GM21576 (cell line): Measurements from ENCODE around the gene ARHGAP21.
A peak's percentile ranks its signal among the peaks of the same experiment; 100 is the strongest.
"Not testable (repeated sequence)": the region's sequence is repeated elsewhere in the genome, so short reads cannot be mapped to it uniquely, and the experiment has no call there.

Source experiments
- ATAC-seq: cut with Tn5 transposase; IDR thresholded peaks from one replicate; pipeline ENCODE4 v1.9.1; 2021; ENCODE audit warnings: mild to moderate bottlenecking, moderate library complexity; ENCODE audit not compliant: unreplicated experiment

Gene ARHGAP21

DNA sequence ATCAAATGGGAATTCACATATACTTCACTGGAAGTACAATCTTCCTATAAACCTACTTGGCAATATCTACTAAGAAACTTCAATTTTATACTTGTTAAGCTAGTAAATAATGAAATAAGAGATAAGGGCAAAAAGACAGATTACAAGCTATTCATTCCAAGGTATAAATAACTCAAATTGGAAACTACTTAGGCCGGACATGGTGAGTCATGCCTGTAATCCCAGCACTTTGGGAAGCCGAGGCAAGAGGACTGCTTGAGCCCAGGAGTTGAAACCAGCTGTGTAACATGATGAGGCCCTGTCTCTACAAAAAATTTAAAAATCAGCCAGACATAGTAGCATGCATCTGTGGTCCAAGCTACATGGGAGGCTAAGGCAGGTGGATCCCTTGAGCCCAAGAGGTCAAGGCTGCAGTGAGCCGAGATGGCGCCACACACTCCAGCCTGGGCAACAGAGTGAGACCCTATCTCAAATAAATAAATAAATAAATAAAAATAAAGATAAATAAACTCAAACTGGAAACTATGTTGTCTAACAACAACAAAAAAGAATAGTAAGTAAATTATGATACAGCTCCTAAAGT, 37.6 kb downstream of the ARHGAP21 start:
- no peak for ATAC-seq

DNA sequence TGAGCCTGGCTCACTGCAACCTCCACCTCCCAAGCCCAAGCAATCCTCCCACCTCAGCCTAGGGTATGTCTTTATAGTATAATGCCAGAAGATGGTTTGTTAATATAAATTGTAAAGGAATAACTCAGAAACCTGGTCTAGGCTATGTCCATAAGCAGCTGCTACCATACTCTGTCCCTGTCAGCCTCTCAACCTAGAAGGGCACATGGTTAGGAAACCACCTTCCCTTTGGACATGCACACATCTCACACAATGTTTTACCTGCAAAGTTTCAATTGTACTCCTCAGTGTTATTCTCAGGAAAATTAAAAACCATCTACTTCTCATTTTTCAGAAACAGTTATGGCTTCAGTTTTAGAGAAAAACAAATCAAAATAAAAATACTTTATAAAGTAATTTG, 40.1 kb downstream of the ARHGAP21 start:
- ATAC-seq = no peak

DNA sequence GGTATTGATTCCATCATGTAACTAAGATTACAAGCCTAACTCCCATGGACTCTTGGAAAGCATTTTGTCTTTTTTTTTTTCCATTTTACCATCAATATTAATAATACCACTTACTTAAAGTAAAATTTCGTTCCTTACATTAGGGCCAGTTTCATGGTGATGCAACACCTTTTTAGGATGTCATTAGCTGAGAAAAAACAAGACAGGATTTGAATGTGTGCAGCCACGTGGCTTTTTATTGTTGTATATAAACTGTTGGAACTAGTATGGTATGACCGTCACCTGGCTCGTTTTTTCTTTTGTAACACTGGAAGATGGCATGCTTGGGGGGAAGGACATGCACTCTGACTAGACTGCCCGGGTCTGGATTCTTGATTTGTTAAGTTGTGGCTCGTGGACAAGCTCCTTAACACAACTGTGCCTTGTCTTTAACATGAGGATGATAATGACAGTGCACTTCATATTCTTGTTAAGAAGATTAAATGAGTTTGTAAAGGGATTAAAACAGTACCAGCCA, 42.1 kb downstream of the ARHGAP21 start:
- no peak for ATAC-seq

DNA sequence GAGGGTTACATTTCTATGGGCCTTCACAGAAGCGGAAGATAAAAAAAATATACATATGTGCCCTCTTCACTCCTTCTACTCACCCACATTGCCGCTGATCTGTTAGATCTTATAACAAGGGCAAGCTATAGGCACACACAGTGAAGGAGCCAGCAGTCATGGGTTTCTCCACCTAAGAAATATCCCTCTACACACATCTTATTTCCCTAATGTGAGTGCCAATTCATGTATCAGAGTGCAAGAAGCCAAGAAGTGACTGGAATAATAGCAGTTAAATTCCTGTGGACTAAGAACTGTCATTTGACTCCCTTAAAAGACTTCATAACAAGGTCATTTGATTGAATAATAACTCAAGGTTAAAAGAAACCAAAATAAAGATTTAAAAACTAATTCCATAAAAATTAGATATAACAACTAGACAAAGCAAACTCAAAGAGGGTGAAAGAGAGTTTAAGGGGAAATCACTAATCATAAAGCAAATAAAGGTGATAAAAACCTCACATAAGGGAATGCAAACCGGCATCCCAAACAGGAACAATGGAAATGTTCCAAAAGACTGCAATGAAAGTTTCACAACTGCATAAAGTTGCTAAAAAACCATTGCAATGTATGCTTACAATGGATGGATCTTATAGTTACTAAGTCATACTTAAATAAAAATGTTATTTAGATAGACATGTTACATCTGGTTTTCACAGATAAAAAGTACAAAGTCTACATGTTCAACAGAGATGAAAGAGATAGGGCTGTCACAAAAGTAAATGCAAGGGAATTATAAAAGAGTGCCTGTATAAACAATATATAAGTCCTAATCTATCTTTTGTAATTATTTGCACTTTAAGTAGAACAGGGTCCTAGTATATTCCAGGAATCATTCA, 42.8 kb downstream of the ARHGAP21 start:
- ATAC-seq = no peak

DNA sequence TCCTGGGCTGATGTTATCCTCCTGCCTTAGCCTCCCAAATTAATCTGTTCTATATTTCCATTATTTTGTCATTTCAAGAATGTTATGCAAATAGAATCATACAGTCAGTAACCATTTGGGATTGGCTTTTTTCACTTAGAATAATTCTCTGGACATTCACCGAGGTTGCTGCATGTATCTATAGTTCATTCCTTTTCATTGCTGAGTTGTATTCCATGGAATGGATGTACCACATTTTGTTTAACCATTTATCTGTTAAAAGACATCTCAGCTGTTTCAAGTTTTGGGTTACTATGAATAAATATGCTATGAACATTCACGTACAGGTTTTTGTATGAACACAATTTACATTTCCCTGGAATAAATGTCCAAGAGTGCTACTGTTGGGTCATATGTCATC, 44.9 kb downstream of the ARHGAP21 start:
- ATAC-seq = no peak

DNA sequence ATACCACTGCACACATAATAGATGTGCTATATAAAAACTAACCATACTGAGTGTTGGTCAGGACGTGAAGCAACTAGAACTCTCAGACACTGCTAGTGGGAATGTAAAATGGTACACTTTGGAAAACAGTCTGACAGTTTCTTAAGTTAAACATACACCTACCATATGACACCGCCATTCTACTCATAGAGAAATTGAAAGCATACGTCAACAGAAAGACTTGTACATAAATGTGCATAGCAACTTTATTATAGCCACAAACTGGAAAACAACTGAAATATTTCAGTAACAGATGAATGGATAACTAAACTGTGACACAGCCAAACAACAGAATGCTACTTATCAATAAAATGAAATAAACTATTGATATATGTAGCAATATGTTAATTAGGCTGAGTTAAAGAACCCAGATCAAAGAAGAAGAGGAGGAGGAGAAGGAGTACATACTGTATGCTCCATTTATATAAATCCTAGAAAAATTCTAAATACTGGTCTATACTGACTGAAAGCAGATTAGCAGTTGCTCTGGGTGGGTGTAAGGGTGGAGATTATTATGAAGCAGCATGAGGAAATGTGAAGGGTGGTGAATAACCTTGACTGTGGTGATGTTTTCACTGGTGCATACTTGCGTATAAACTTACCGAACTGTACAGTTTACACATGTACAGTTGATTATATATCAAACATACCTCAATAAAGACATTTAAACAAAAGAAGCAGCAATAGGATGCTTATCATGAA, 48.6 kb downstream of the ARHGAP21 start:
- no peak for ATAC-seq

DNA sequence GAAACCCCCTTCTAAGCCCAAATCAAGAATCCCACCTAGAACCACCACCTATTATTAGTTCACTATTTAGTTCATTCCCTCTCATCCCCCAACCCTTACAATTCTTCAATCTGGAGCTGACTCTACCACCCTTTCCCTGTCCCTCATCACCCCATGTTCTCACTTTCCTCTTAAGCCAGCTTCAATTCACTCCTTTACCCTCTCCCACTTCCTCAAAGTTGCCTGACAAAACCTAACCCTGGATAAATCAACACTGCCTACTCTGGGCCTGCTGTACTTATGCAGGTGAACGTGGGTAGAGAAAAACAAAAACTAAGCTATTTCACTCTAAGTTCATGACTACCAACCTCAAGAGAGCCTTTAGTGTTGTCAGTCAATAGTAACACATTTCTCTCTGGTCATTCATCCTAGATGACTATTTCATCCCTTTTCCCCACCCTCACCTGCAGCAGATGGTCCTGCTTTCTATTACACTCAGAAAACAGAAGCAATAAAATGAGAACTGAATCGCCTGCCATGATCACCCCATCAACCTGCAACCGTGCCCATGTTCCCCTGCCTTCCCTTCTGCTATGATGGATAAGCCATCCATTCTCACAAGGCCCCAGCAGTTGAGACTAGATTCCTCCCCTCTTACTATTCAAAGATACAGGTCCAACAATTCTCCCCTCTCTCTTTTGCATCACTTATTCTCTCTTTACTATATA, 52.6 kb downstream of the ARHGAP21 start:
- ATAC-seq = no peak

DNA sequence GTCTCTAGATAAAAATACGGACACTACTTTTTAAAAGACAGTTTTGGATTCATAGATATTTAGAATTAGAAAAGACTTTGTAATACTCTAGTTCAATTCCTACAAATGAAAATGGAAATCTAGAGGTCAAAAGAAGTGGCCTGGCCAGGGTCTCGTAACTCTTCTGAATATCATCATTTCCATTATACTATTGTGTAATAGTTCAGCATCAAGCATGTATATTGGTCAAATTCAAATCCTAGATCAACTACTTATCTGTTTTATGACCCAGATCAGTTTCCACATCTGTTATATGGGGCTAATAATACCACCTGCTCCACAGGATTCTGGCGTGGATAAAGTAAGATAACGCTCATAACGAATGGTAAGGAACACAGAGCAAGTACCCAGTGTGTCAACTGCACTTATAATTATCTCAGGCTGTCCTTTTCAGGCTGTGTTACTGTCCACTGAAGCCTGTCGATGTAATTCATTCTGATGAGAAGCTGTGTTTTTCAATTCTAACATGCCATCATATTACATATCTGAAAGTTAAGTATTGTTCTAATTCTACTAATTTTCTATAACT, 54.3 kb downstream of the ARHGAP21 start:
- no peak for ATAC-seq

DNA sequence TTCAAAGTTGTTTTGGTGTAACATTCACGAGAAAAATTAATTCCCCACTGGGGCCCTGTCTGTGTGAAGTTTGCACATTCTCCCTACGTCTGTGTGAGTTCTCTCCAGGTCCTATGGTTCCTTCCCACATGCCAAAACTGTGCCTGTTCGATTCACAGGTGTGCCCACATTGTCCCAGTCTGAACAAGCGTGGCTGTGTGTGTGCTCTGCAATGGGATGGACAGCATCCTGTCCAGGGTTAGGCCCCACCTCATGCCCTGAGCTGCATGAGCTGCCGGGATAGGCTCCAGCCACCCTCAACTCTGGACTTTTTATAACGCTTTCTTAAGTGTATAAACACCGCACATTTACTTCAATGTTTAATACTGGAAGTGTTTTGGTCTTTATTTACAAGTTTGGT, 55.4 kb downstream of the ARHGAP21 start:
- no peak for ATAC-seq

DNA sequence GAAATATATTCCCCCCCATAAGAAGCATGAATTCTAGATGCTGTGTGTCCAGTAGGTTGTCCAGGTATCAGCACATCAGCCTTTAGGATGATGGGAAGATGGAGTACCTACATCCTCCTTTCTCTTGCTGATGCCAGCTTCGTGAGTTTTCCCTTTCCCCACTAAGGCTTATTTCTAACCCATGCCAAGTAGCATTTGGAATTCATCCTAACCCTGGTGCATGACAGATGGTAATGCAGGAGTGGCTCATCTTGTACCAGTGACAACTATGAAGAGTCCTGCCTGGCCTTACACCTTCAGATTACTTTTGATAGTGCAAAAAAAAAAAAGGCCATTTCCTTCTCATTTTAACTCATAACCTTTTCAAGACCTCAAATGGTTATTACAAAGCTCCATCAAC, 58.7 kb downstream of the ARHGAP21 start:
- ATAC-seq = no peak

DNA sequence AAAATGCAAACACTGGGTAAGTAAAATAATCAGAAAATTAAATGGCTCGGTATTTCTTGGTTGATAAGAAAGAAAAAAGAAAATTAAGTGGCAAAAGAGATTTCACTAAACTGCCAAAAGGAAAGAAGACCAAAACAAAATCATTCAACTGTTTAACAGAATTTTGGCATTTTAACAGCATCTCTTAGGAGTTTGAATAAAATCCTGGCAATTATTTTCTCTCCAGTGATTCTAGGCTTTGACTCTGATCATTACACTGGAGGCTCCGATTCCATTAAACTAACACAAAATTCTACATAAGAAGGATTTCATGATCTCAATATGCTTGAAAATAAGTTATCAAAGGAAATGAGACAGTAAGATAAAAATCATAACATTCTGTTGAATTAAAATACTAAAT, 62.3 kb downstream of the ARHGAP21 start:
- ATAC-seq = no peak

DNA sequence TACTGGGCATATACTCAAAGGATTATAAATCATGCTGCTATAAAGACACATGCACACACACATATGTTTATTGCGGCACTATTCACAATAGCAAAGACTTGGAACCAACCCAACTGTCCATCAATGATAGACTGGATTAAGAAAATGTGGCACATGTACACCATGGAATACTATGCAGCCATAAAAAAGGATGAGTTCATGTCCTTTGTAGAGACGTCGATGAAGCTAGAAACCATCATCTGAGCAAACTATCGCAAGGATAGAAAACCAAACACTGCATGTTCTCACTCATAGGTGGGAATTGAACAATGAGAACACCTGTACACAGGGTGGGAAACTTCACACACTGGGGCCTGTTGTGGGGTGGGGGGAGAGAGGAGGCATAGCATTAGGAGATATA, 65.4 kb downstream of the ARHGAP21 start:
- ATAC-seq = not testable (repeated sequence)

DNA sequence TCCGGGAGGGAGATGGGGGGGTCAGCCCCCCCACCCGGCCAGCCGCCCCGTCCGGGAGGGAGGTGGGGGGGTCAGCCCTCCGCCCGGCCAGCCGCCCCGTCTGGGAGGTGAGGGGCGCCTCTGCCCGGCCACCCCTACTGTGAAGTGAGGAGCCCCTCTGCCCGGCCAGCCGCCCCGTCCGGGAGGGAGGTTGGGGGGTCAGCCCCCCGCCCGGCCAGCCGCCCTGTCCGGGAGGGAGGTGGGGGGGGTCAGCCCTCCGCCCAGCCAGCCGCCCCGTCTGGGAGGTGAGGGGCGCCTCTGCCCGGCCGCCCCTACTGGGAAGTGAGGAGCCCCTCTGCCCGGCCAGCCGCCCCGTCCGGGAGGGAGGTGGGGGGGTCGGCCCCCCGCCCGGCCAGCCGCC, 67.4 kb downstream of the ARHGAP21 start:
- not testable (repeated sequence) for ATAC-seq

DNA sequence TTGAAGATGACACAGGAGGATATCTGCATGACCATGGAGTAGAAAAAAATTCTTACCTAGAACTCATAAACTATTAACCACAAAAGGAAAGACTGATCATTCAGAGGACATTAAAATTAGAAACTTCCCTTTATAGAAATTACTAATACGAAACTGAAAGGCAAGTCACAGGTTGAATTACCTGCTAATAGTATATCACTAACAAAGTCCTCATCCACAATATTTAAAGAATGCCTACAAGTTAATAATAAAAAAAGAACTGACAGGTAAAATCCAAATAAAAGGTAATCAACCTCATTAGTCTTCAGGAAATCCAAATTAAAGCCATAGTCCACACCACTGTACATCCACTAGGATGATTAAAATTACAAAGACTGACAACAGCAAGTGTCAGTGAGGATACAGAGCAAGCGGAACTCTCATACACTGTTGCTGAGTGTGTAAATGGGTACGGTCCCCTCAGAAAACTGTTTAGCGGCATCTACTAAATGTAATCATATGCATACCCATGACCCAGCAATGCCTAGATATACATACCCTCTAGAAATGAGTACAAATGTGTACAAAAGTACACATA, 71.2 kb downstream of the ARHGAP21 start:
- peak; percentile 83 for ATAC-seq

DNA sequence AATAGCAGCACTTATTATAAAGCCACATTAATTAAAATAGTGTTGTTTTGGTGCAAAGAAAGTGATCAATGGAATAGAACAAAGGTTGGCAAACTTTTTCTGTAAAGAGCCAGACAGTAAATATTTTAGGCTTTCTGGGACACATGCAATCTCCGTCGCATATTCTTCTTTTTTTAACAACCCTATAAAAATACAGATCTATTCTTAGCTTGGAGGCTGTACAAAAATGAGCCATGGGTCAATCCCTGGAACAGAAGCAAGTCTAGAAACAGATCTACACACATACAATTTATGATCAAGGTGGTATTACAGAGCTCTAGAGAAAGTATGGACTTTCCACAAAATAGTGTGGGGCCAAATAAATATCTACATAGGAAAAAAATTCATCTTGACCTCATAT, 71.8 kb downstream of the ARHGAP21 start:
- ATAC-seq = peak; percentile 1

DNA sequence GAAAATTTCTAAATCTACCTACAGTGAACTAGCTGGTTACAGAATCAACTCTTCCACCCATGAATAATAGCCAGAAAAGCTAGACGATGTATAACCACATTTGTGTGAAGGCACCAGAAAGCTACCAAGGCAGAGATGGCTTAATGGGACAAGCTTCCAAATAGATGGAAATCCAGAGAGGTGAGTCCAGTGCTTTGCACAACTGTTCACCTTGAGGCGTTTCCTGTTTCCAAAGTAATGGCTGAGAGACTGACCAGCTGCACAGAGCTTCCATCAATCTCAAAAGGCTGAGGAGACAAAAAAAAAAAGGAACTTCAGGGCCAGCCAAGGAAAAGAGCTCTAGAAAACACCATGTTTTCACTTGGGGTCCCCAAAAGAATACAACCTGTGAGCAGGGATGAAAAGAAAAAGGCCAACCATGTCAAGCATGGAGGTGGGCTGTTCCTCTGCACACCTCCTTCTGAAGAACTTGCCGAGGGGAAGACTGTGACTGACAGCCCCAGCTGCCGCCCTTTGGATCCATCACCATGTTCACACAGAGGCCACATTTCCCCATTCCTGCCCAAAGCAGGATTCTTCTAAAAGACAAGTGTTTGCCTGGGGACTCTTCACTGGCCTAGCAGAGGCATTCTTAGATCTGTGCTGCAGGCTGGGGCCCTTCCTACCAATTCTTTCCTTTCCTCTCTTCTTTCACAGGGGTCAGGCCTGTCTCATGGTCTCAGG, 72.9 kb downstream of the ARHGAP21 start:
- ATAC-seq = no peak

DNA sequence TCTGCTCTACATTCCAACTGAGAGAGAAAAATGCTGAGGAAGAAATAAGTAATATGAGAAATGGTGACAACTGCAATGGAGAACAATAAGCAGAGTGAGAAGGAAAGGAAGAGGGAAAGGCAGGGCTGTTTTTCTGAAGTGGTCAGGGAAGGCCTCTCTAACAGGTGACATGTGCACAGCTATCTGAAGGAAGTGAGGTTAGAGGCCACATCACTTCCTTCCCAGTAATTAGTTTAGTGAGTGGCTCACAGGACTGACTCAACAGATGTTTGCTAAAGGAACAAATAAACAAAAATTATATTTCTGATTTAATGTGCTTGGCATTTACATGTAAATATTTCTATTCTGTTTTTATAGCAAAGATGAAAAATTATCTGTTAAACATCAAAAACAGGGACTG, 77.9 kb downstream of the ARHGAP21 start:
- peak; percentile 46 for ATAC-seq

DNA sequence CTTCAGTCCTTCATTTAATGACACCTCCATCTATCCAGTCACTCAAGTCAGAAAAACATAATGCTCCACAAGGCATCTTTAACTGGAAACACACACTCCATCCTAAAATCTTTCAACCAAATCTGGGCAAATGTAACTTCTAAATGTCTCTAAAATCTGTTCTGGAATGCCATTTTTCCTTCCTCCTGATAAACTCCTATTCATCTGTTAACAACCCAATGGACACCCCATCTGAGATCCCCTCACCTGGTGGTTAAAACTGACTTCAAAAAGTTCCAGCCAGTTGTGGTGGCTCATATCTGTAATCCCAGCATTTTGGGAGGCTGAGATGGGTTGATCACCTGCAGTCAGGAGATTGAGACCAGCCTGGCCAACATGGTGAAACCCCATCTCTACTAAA, 78.7 kb downstream of the ARHGAP21 start:
- ATAC-seq = no peak

DNA sequence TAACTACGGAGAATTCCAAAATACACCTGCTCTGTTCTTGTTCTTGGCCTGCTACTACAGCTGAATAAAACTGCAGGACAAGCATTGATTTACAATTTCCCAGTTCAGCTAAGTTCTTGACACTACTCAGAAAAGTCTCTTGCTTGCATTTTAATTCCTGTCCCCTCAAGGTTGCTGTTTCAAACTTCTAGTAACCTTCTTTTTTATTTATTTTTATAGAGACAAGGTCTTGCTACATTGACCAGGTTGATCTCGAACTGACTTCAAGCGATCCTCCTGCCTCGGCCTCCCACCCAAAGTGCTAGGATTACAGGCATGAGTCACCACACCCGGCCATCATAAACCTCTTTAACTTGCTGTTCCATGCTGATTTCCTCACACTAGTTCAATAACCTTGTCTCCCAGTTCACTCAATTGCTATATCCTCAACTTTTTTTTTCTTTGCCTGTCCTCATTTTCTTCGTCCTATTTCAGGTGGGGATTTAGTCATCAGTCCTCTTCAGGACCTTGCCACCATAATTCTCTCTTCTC, 79.9 kb downstream of the ARHGAP21 start:
- ATAC-seq = no peak
